HepG2 (cell line): Measurements from ENCODE around the gene VPS18. TPM values are rescaled to one million over a fixed set of nuclear protein-coding genes. Genes with fewer than 3 reads are reported as not detected.

Source experiments
- AKAP8 ChIP-seq: sonication (generic); formaldehyde crosslinking; IDR thresholded peaks from 2 replicates; pipeline ENCODE4 v1.5.1; 2020; ENCODE audit warnings: mild to moderate bottlenecking, missing genetic modification reagents
- ATF1 ChIP-seq: IDR thresholded peaks from 2 replicates; pipeline ENCODE4 v1.6.1; 2016; ENCODE audit warnings: mild to moderate bottlenecking, control low read depth
- CAMTA2 ChIP-seq: sonication (generic); formaldehyde crosslinking; IDR thresholded peaks from 2 replicates; pipeline ENCODE4 v1.4.0; 2020; ENCODE audit warnings: mild to moderate bottlenecking, missing genetic modification reagents, borderline replicate concordance
- DR1 ChIP-seq: sonication (generic); formaldehyde crosslinking; IDR thresholded peaks from 2 replicates; pipeline ENCODE4 v1.8.0; 2021; ENCODE audit warnings: mild to moderate bottlenecking, missing genetic modification reagents, inconsistent platforms
- HNF4A ChIP-seq: sonication (generic); formaldehyde crosslinking; IDR thresholded peaks from 2 replicates; pipeline ENCODE4 v1.4.0; 2020; ENCODE audit warnings: missing genetic modification reagents
- MATR3 ChIP-seq: sonication (generic); formaldehyde crosslinking; IDR thresholded peaks from 2 replicates; pipeline ENCODE4 v1.4.0; 2020; ENCODE audit warnings: missing genetic modification reagents
- MEF2D ChIP-seq: sonication (generic); formaldehyde crosslinking; IDR thresholded peaks from 2 replicates; pipeline ENCODE4 v1.5.1; 2020; ENCODE audit warnings: mild to moderate bottlenecking, missing genetic modification reagents
- NCOA5 ChIP-seq: sonication (generic); formaldehyde crosslinking; IDR thresholded peaks from 2 replicates; pipeline ENCODE4 v1.4.0; 2020; ENCODE audit warnings: missing genetic modification reagents
- REL ChIP-seq: sonication (generic); formaldehyde crosslinking; conservative IDR thresholded peaks from 2 replicates; pipeline ENCODE4 v1.8.0; 2022; ENCODE audit warnings: mild to moderate bottlenecking, missing genetic modification reagents, moderate library complexity
- RFX1 ChIP-seq: fragments of 450-650 bp; IDR thresholded peaks from 2 replicates; pipeline ENCODE4 v1.6.1; 2017
- SNAI1 ChIP-seq: sonication (generic); formaldehyde crosslinking; IDR thresholded peaks from 2 replicates; pipeline ENCODE4 v1.5.0; 2020; ENCODE audit warnings: mild to moderate bottlenecking, missing genetic modification reagents, borderline replicate concordance
- SNRNP70 ChIP-seq: fragments of 200-400 bp; formaldehyde crosslinking; IDR thresholded peaks from 2 replicates; pipeline ENCODE4 v1.6.1; 2017; ENCODE audit warnings: mild to moderate bottlenecking, low read depth, low read length, moderate library complexity
- ZIK1 ChIP-seq: sonication (generic); formaldehyde crosslinking; IDR thresholded peaks from 2 replicates; pipeline ENCODE4 v1.5.0; 2020; ENCODE audit warnings: mild to moderate bottlenecking, low read depth, missing genetic modification reagents, borderline replicate concordance
- polyA plus RNA-seq, 8 experiments: library from polyadenylated mRNA; depleted of rRNA in 3 of 8; stranded (reverse) in 7 of 8; unstranded in 1 of 8; fragments of >200 nt; fragmentation: Illumina TruSeq in 4 of 8; extraction: Trizol in 4 of 8; gene quantifications; 2 replicates each; pipeline versions ENCODE4 v1.2.1 to v1.2.3, GENCODE V29; 2011 to 2016; ENCODE audit warnings: low read depth in 4 of 8, missing spikeins in 1 of 8, mixed read lengths in 1 of 8; ENCODE audit not compliant: insufficient read depth in 1 of 8
- total RNA-seq, 5 experiments: library from RNA; depleted of rRNA; stranded (reverse); fragments of >200 nt; fragmentation: Illumina TruSeq; extraction: Trizol; gene quantifications; 2 replicates each; pipeline ENCODE4 v1.2.3, GENCODE V29; 2016; ENCODE audit warnings: low read depth in 1 of 5
- TF ChIP-seq, protein P1 (sequence below): IDR thresholded peaks from 2 replicates; pipeline ENCODE4 v1.6.1; 2016; ENCODE audit warnings: low read depth, missing genetic modification reagents, missing compliant biosample characterization
- TF ChIP-seq, protein P2 (sequence below): sonication (generic); formaldehyde crosslinking; IDR thresholded peaks from 2 replicates; pipeline ENCODE4 v1.8.1; 2023; ENCODE audit warnings: mild to moderate bottlenecking, missing genetic modification reagents
- TF ChIP-seq, protein P3 (sequence below): sonication (generic); formaldehyde crosslinking; IDR thresholded peaks from 2 replicates; pipeline ENCODE4 v1.9.0; 2021; ENCODE audit warnings: missing genetic modification reagents, borderline replicate concordance
- TF ChIP-seq, protein P4 (sequence below): sonication (generic); formaldehyde crosslinking; IDR thresholded peaks from 2 replicates; pipeline ENCODE4 v1.4.0; 2020; ENCODE audit warnings: missing genetic modification reagents

The VPS18 gene
- total and polyA plus RNA-seq, 2 of the 13 experiments (the other 11 are each of a cell fraction or from before 2014, with no cell fraction given), result 5.8 to 17.0 TPM

DNA sequence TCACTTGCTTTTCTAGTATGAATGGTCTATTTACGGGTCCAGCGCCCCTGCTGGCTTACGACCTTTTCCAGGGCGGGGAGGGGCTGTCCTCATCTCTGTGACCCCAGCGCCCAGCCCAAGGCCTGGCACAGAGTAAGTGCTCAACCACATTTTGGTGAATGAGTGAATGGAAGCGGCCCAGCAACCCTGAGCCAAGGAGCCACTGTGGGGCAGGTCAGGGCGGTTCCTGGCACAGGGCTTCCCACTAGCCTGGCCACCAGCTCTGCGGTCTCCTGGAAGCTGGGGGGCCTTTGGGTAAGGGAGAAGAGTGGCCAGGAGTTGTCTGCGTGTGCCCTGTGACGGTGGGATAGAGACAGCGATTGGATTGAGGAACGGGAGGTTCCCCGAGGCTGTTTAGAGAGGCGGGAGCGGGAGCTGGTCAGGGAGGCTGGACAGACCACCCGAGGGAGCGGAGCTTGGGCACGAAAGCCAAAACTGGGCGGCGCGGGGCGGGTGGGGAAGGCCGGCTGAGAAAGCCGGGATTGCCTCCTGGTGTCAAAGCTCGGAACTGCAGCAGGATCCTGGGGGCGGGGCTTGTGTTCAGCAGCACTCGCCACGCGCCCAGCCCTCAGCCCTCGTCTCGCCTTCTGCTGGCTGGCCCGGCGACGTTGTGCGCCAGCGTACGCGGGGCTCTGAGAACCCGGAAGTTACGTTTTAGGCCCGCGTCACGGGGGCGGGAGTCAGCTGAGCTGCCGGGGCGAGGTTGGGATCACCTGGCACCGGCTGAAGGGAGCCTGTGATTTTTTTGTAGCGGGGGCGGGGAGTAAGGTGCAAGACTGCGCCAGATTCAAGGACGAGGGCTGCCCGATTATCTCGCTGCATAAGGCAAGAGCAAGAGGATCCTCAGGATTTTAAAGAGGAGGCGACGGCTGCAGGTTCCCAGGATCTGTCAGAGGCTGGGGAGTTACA is at the start of gene VPS18 (continued):
- 0 out of 2 replicates have a peak, but pooled peaks have one; percentile 12 for TF ChIP-seq HNF4A (CRISPR knock-in tag)
- TF ChIP-seq MEF2D (CRISPR knock-in tag), result peak; percentile 35; the same call in 1 of the 2 replicates
- TF ChIP-seq NCOA5, result no peak
- 0 out of 2 replicates have a peak, but pooled peaks have one; percentile 28 for TF ChIP-seq ZIK1 (CRISPR knock-in tag)
- no peak for TF ChIP-seq AKAP8 (CRISPR knock-in tag)
- TF ChIP-seq, protein P1, sequence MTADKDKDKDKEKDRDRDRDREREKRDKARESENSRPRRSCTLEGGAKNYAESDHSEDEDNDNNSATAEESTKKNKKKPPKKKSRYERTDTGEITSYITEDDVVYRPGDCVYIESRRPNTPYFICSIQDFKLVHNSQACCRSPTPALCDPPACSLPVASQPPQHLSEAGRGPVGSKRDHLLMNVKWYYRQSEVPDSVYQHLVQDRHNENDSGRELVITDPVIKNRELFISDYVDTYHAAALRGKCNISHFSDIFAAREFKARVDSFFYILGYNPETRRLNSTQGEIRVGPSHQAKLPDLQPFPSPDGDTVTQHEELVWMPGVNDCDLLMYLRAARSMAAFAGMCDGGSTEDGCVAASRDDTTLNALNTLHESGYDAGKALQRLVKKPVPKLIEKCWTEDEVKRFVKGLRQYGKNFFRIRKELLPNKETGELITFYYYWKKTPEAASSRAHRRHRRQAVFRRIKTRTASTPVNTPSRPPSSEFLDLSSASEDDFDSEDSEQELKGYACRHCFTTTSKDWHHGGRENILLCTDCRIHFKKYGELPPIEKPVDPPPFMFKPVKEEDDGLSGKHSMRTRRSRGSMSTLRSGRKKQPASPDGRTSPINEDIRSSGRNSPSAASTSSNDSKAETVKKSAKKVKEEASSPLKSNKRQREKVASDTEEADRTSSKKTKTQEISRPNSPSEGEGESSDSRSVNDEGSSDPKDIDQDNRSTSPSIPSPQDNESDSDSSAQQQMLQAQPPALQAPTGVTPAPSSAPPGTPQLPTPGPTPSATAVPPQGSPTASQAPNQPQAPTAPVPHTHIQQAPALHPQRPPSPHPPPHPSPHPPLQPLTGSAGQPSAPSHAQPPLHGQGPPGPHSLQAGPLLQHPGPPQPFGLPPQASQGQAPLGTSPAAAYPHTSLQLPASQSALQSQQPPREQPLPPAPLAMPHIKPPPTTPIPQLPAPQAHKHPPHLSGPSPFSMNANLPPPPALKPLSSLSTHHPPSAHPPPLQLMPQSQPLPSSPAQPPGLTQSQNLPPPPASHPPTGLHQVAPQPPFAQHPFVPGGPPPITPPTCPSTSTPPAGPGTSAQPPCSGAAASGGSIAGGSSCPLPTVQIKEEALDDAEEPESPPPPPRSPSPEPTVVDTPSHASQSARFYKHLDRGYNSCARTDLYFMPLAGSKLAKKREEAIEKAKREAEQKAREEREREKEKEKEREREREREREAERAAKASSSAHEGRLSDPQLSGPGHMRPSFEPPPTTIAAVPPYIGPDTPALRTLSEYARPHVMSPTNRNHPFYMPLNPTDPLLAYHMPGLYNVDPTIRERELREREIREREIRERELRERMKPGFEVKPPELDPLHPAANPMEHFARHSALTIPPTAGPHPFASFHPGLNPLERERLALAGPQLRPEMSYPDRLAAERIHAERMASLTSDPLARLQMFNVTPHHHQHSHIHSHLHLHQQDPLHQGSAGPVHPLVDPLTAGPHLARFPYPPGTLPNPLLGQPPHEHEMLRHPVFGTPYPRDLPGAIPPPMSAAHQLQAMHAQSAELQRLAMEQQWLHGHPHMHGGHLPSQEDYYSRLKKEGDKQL (CRISPR knock-in tag), result no peak
- TF ChIP-seq, protein P2, sequence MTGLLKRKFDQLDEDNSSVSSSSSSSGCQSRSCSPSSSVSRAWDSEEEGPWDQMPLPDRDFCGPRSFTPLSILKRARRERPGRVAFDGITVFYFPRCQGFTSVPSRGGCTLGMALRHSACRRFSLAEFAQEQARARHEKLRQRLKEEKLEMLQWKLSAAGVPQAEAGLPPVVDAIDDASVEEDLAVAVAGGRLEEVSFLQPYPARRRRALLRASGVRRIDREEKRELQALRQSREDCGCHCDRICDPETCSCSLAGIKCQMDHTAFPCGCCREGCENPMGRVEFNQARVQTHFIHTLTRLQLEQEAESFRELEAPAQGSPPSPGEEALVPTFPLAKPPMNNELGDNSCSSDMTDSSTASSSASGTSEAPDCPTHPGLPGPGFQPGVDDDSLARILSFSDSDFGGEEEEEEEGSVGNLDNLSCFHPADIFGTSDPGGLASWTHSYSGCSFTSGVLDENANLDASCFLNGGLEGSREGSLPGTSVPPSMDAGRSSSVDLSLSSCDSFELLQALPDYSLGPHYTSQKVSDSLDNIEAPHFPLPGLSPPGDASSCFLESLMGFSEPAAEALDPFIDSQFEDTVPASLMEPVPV (CRISPR knock-in tag), result peak; percentile 66; the same call in 1 of the 2 replicates
- TF ChIP-seq, protein P3, sequence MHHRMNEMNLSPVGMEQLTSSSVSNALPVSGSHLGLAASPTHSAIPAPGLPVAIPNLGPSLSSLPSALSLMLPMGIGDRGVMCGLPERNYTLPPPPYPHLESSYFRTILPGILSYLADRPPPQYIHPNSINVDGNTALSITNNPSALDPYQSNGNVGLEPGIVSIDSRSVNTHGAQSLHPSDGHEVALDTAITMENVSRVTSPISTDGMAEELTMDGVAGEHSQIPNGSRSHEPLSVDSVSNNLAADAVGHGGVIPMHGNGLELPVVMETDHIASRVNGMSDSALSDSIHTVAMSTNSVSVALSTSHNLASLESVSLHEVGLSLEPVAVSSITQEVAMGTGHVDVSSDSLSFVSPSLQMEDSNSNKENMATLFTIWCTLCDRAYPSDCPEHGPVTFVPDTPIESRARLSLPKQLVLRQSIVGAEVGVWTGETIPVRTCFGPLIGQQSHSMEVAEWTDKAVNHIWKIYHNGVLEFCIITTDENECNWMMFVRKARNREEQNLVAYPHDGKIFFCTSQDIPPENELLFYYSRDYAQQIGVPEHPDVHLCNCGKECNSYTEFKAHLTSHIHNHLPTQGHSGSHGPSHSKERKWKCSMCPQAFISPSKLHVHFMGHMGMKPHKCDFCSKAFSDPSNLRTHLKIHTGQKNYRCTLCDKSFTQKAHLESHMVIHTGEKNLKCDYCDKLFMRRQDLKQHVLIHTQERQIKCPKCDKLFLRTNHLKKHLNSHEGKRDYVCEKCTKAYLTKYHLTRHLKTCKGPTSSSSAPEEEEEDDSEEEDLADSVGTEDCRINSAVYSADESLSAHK (CRISPR knock-in tag), result no peak
- TF ChIP-seq CAMTA2 (CRISPR knock-in tag), result 0 out of 2 replicates have a peak, but pooled peaks have one; percentile 54
- TF ChIP-seq REL, result no peak
- TF ChIP-seq DR1 (CRISPR knock-in tag), result no peak; the same call in 1 of the 2 replicates
- TF ChIP-seq, protein P4, sequence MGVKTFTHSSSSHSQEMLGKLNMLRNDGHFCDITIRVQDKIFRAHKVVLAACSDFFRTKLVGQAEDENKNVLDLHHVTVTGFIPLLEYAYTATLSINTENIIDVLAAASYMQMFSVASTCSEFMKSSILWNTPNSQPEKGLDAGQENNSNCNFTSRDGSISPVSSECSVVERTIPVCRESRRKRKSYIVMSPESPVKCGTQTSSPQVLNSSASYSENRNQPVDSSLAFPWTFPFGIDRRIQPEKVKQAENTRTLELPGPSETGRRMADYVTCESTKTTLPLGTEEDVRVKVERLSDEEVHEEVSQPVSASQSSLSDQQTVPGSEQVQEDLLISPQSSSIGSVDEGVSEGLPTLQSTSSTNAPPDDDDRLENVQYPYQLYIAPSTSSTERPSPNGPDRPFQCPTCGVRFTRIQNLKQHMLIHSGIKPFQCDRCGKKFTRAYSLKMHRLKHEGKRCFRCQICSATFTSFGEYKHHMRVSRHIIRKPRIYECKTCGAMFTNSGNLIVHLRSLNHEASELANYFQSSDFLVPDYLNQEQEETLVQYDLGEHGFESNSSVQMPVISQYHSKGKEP, result no peak
- no peak for TF ChIP-seq SNRNP70
- peak; percentile 28; the same call in 1 of the 2 replicates for TF ChIP-seq SNAI1 (CRISPR knock-in tag)
- peak; percentile 88 for TF ChIP-seq ATF1 (CRISPR knock-in tag)
- no peak for TF ChIP-seq MATR3
- TF ChIP-seq RFX1, result no peak
